ENCODE data around the gene MAVS.
"Not testable (repeated sequence)": the region's sequence is repeated elsewhere in the genome, so short reads cannot be mapped to it uniquely, and the experiment has no call there.

MAVS gene

DNA sequence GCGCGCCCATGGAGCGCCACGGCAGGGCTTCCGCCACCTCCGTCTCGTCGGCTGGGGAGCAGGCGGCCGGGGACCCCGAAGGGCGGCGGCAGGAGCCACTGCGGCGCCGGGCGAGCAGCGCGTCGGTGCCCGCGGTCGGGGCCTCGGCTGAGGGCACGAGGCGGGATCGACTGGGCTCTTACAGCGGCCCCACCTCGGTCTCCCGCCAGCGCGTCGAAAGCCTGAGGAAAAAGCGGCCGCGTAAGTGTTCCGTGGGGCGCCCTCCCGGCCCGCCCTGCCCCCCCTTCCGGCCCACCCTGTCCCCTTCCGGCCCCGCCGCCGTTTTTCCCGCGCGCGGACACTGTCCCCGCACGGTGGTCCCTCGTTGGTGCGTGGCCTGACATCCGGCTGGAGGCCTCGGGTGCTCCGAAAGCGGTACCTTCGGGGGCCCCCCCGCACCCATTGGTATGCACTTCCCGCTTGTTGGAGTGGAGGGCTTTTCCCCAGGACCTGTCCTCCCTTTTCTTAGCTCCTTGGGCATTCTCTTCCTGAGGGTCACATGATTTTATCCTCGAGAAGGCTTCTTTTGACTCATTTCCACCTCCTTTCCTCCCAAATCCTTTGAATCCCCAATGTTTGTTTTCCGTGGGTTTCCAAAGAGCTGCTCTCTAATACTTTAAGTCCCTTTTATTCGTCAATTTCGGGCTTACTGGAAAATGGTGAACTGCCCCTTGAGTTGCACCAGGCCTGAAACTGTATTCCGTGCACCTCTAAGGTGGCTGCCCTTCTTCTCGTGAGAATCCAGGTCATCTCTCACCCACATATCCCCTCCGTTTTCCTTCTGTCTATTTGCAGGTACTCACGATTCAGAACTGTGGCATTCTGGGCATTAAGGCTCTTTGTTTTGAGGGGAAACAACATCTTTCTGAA lies 43.1 kb downstream of the MAVS start:
- peak; percentile 16 to 37 for DNase-seq

DNA sequence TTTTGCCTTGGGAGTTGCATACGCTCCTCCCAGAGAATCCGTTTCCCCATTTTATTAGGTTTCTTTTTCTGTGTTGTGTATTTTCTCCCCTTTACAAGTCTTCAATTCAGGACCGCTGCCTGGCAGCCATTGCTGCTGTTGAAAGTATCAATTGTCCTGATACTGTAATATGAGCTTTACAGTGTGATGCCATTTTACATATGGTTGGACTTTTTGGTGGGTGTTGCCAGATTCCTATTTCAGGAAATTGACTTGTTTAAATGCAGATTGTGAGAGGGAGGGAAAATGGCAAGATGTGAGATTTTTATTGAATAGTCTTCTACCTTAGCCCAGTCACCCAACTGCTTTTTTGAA lies 43.7 kb downstream of the MAVS start:
- no peak for DNase-seq

DNA sequence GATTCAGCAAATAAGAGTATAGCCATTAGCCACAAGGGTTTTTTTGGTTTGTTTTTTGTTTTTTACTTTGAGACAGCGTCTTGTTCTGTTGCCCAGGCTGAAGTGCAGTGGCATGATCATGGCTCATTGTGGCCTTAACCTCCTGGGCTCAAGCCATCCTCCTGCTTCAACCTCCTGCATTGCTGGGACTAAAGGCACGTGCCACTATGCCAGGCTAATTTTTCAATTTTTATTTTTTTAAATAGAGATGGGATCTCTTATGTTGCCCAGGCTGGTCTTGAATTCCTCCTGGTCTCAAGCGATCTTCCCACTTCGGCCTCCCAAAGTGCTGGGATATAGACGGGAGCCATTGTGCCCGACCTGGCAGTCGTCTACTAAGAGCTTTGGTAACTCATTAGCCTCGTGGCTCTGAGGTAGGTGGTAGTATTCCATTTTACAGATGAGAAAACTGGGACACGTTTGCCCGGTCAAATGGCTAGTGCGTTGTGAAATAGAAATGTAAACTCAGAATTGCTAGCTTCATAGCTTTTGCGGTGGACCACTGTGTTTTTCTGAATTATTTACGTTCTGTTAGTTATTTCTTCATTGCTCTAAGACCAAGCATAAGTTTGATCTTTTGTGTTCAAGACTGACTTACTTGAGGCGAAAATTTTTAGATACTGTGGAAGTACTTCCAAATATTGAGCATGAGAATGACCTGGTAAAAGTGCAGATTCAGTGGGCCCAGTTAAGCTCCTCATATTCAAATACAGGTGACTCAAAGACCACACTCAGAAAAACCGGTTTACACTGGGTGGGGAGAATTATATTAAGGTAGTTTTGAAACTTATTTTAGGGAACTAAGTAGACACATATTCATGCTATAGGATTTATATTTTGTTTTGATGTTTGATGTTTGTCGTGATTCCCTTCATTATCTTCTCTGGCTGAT lies 44.6 kb downstream of the MAVS start:
- no peak for DNase-seq

DNA sequence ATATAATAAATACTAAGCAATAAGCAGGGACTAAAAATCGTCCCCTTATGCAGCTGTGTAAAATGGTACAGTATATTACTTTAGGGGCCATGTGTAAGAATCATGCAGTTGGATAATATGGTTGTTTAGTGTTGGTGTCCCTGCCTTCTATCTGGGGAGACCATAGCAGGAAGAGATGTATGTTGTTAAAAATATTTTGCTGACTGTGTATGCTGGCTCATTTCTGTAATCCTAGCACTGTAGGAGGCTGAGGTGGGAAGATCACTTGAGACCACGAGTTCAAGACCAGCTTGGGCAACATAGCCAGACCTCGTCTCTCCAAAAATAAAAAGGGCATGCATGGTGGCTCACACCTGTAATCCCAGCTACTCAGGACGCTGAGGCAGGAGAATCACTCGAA lies 48.2 kb downstream of the MAVS start:
- DNase-seq = no peak

DNA sequence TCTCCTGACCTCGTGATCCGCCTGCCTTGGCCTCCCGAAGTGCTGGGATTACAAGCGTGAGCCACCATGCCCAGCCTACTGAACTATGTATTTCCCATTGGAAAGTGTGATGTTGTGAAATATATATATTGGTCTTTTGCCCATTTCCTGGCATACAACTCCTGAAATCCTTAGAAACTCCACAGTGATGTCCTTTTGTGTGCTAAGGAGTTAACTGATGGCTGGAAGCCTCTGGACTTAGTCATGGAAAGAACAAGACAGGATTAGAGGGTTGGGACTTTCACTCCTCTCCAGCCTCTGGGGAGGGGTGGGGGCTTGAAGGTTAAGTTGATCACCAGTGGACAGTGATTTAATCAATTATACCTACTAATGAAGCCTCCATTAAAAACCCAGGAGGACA lies 49.7 kb downstream of the MAVS start:
- no peak for DNase-seq

DNA sequence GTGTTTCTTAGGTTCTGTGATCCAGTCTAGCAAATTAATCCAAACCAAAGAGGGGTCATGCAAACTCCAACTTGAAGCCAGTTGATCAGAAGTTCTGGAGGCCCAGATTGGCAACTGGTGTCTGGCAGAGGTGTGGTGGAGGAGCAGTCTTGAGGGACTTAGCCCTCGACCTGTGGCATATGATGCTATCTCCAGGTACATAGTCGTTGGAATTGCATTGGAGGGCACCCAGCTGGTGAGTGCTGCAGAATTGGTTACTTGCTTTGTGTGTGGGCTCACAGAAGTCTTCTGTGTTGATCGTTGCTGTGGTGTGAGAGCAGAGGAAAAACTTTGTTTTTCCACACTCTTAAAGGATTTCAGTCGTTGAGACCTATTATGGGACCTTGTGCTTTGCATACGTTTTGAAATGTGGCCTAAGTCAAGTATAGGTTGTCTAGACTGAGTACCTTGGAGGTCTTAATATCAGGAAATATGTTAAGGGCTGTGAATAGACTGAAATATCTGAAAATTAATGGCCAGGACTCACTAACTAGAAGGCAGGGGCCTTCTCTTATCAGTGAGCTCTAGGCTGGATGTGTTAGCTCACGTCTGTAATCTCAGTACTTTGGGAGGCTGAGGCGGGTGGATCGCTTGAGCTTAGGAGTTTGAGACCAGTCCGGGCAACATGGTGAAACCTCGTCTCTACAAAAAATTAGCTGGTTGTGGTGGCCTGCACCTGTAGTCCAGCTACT lies 50.4 kb downstream of the MAVS start:
- no peak for DNase-seq

DNA sequence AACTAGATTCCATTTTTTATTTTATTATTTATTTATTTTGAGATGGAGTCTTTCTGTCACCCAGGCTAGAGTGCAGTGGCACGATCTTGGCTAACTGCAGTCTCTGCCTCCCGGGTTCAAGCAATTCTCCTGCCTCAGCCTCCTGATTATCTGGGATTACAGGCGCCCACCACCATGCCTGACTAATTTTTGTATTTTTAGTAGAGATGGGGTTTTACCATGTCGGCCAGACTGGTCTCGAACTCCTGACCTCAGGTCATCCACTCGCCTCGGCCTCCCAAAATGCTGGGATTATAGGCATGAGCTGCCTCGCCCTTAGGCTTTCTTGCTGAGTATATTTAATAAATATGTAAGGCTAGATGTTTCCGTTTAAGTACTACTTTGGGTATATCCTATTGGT lies 51.5 kb downstream of the MAVS start:
- not testable (repeated sequence) for DNase-seq

DNA sequence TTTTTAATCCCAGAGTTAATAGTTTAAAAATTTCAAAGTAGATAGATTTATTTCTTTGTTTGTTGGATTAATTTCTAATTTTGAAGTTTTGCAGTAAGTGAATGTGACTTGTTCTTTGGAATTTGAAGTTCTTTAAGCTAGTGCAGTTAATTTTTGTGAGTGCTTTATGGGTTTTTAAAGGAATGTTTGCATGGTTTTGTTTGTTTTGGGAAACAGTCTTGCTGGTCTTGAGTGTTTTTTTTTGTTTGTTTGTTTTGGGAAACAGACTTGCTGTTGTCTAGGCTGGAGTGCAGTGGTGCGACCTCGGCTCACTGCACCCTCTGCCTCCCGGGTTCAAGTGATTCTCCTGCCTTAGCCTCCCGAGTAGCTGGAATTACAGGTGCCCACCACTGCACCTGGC lies 52.0 kb downstream of the MAVS start:
- no peak for DNase-seq

DNA sequence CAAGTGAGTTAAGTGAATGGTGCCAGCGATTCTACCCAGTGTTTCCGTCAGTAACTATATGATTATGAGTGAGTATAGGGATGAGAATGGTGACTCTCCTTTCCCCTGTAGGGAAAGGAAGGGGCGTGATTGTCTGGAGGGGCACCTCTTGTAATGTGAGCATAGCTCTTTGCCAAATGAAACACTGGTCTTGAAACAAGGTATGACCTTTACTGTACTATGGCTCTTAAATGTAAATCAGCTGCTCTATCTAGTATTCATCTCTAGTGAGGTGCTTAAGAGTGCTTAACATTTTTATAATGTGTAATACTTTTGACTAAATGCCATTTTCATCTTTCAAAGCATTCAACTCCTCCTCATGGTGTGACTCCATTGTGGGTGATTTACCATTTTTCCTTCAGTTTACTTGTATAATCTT lies 53.6 kb downstream of the MAVS start:
- DNase-seq = no peak

DNA sequence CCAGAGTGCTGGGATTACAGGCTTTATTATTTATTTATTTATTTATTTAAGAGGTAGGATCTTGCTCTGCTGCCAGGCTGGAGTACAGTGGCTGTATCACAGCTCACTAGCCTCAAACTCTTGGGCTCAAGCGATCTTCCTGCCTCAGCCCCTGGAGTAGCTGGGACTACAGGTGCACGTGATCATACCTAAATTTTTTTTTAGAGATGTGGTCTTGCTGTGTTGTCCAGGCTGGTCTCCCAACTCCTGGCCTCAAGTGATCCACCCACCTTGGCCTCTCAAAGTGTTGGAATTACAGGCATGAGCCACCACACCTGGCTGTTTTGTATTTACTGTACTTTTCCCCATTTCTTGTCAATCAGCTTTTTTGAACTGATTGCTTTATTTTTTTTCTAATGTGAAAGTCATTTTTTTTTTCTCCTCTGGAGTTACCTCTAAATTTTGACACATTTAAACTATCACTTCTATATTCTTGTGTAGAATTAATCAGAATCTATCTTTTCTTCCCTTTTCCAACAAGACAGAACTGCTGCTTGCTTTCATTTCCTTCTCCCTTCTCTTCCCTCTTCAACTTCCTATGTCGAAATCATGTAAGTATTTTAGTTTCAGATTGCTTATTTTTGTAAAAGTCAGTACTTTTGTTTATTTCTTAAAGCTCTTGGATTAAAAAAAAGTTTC lies 54.5 kb downstream of the MAVS start:
- no peak for DNase-seq

DNA sequence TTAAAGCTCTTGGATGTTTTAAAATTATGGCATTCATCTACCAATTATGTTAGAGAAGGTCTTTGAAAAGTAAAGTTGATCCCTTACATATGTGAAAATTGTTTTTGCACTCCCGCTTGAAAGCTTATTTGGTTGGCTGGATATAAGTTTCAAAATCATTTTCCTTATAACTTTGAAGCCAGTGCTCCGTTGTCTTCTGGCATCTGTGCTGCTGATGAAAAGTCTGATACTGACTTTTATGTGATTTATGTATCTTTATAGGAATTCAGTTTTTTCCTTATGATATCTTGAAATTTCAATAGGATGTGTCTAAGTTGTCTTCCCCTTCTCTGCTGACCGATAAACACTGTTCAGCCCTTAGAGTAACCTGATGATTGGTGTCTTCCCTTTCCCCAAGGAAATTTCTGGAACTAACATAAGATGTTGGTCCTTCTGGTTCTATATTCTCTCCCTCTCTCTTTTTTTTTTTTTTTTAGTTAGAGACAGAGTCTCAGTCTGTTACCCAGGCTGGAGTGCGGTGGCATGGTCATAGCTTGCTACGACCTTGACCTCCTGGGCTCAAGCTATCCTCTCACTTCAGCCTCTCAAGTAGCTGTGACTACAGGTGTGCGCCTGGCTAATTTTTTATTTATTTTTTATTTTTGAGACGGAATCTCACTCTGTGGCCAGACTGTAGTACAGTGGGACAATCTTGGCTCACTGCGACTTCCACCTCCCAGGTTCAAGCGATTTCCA lies 55.2 kb downstream of the MAVS start:
- DNase-seq = no peak

DNA sequence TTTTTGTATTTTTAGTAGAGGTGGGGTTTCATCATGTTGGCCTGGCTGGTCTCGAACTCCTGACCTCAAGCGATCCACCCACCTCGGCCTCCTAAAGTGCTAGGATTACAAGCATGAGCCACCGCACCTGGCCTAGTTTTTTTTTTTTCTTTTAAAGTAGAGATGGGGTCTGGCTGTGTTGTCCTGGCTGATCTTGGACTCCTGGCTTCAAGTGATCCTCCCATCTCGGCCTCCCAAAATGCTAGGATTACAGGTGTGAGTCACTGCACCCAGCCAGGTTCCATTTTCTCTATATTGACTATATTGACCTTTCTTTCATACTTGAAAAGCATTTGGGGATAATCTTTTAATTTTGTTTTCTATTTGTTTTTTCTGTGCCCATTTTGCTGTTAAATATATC lies 55.8 kb downstream of the MAVS start:
- no peak for DNase-seq

DNA sequence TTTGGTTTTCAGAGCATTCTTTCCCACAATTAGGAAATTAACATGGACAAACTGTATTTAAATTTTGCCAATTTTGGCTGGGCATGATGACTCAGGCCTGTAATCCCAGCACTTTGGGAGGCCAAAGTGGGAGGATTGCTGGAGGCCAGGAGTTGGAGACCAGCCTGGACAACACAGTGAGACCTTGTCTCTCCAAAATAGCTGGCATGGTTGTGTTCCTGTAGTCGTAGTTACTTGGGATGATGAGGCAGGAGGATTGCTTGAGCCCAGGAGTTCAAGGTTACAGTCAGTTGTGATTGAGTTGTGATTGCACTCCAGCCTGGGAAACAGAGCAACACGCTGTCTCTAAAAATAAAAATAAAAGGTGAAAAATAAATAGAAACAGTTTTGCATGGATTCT lies 57.6 kb downstream of the MAVS start:
- no peak for DNase-seq

DNA sequence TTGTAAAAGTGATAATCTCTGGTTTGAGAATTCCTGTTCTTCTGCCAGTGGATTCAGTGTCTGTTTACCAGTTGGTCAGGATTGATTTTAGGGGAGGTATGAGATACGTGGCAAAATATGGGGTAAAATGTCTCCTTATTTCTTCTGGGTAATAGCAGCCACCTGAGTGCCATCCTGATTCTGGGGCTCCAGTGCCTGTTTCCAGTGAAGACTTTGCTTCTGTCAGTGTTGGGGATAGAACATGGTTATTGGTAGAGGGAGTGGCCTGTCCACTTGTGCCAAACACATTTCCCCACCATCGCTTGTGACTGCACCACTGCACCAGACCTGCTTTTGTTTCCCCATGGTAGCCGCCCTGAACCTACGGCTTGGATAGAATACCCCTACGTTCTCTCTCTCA lies 58.2 kb downstream of the MAVS start:
- no peak for DNase-seq

DNA sequence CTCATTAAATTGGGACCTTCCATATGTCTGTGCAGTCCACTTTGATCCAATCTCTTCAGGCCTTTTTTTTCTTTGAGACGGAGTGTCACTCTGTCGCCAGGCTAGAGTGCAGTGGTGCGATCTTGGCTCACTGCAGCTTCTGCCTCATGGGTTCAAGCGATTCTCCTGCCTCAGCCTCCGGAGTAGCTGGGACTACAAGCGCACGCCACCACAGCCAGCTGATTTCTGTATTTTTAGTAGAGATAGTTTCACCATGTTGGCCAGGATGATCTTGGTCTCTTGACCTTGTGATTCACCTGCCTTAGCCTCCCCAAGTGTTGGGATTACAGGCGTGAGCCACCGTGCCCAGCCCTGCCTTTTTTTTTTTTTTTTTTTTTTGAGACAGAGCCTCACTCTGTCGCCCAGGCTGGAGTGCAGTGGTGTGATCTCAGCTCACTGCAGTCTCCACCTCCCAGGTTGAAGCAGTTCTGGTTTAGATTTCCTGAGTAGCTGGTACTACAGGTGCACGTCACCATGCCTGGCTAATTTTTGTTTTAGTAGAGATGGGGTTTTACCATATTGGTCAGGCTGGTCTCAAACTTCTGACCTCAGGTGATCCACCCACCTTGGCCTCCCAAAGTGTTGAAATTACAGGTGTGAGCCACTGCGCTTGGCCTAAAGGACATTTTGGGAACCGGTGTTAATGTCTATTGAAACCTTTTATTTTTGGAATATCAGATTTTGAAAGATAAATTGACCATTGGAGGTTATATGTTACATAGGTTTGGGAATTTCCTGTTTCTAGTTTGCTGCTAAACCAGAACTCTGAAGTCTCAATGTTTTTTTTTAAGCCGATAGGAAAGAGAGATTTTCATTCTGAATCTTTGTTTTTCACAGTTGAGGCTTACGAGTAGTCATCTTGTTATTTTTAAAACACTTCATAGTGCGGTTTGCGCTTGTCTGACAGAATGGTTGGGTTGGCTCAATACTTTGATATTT lies 60.4 kb downstream of the MAVS start:
- DNase-seq = peak; percentile 55 to 78

DNA sequence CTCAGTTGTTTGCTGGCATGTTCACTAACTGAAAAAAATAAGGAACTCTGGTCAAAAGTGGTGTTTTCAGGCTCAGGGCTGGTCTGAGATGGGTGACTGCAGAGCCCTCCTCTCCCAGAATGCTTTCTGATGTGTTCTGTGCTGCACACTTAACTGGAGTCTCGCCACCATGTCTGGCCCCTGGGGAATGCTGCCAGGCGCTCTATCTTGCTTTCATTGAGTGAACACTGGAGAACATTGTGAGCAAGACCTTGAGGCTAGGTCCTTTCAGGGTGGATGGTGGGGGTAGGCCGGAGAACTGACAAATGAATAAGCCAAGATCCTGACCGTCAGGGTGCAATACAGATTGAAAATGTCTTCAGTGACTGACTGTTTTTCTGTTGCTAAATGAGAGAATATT lies 62.0 kb downstream of the MAVS start:
- DNase-seq = no peak

DNA sequence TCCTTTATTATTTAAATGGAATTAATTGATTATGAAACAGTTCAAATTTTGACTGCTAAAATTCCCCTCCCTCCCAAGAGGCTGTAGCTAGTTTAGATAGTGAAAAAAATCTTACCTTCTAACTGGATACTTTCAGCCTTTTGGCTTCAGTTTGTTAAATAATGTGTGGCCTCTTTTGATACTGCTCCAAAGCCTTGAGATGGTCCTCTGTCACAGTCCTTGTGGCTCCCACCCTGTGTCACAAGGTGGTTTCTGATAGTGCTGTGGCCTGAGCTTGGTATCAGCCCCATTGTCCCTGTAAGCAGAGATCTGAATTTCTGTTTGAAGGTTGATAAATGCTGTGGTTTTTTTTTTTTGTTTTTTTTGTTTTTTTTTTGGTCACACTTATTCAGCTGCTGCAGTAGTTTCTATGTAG lies 63.3 kb downstream of the MAVS start:
- DNase-seq = no peak

DNA sequence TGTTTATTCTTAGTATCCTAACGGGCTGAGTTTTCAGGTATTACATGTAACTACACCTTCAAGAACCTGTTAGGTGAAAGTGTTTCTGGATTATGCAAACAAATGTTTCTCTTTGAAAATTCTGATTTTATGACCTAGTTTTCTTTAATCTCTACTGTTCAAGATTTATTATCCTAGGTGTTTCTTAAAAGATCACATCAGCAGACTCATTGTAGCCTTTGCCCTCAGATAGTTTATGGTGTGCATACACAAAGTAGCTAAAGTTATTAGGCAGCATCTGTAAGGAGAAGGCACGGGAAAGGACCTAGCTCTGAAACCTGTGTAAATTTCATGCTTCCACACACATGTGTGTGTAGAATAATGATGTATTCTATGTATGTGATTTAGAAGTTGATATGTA lies 64.2 kb downstream of the MAVS start:
- DNase-seq = no peak

DNA sequence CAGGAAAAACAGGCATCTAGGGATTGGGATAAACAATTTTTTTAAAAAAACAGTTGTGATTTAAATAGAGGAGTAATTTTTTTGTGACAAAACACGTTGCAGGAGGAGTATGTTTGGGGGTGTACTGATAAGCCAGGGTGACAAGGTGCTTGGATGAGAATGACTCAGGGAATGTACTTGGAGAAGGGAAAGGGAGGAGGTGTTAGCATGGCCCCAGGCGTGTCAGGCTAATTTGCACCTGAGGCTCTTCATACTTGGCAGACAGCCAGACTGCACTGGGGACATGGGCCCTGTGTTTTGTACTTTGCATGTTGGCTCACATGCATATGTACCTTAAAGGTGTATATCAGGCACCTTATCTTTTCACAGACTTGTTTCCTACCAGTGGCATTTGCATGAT lies 65.3 kb downstream of the MAVS start:
- no peak for DNase-seq

DNA sequence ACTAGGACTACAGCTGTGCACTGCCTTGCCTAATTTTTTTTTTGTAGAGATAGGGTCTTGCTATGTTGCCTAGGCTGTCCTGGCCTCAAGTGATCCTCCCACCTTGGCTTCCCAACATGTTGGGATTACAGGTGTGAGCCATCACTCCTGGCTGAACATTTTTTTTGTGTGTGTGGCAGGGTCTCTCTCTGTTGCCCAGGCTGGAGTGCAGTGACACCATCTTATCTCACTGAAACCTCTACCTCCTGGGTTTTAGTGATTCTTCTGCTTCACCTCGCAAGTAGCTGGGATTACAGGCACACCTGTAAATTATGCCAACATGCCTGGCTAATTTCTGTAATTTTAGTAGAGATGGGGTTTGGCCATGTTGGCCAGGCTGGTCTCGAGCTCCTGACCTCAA lies 67.8 kb downstream of the MAVS start:
- no peak for DNase-seq

DNA sequence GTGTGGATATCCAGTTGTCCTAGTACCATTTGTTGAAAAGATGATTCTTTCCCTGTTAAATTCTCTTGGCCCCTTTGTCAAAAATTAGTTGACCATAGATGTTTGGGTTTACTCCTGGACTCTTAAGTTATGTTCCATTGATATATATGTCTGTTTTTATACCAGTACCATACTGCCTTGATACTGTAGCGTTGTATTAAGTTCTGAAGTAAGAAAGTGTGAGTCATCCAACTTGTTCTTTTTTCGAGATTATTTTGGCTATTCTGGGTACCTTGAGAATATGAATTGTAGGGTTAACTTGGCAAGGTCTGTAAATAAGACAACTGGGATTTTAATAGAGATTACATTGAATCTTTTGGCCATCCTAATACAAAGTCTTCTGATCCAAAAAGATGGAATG lies 69.1 kb downstream of the MAVS start:
- no peak for DNase-seq

All from CD4-positive, alpha-beta T cell treated with Interleukin-4 for 1 hour (primary cell).